H1 (cell line): ENCODE results near the gene IFIT2. TPM values are rescaled to one million over a fixed set of nuclear protein-coding genes. Genes with fewer than 3 reads are reported as not detected.

Experiments used
- CHD7 ChIP-seq: fragments of 300-600 bp; sonication (generic); IDR thresholded peaks from 2 replicates; pipeline ENCODE4 v1.7.1; 2012; ENCODE audit warnings: low read length, moderate library complexity, mild to moderate bottlenecking, inconsistent platforms; ENCODE audit not compliant: insufficient replicate concordance
- CREB1 ChIP-seq: IDR thresholded peaks from 2 replicates; pipeline ENCODE4 v1.6.1; 2012; ENCODE audit warnings: inconsistent platforms
- E2F6 ChIP-seq: IDR thresholded peaks from 2 replicates; pipeline ENCODE4 v1.6.1; 2012; ENCODE audit warnings: inconsistent platforms
- EZH2 ChIP-seq: fragments of 200-600 bp; sonication (generic); IDR thresholded peaks from 2 replicates; pipeline ENCODE4 v1.7.1; 2012; ENCODE audit warnings: low read depth, mild to moderate bottlenecking, moderate library complexity, low read length, inconsistent platforms; ENCODE audit not compliant: severe bottlenecking
- GTF2F1 ChIP-seq: IDR thresholded peaks from 2 replicates; pipeline ENCODE4 v1.6.1; 2012; ENCODE audit warnings: low read depth, low read length, improper control_type of control experiment, borderline replicate concordance
- PHF8 ChIP-seq: fragments of 200-600 bp; sonication (generic); conservative IDR thresholded peaks from 2 replicates; pipeline ENCODE4 v1.7.1; 2012; ENCODE audit warnings: low read depth, mild to moderate bottlenecking, inconsistent platforms, low read length, moderate library complexity
- RAD21 ChIP-seq, 2 experiments: IDR thresholded peaks in 1 of 2; conservative IDR thresholded peaks in 1 of 2; 2 replicates each; pipeline ENCODE4 v1.6.1; 2011; ENCODE audit warnings: low read depth in 2 of 2, low read length in 2 of 2, improper control_type of control experiment in 1 of 2, inconsistent platforms in 1 of 2, mild to moderate bottlenecking in 1 of 2, moderate library complexity in 1 of 2
- SIN3A ChIP-seq, 2 experiments: IDR thresholded peaks in 1 of 2; conservative IDR thresholded peaks in 1 of 2; 2 replicates each; pipeline ENCODE4 v1.6.1; 2011 to 2012; ENCODE audit warnings: low read length in 2 of 2, improper control_type of control experiment in 1 of 2, low read depth in 1 of 2, mild to moderate bottlenecking in 1 of 2
- SIRT6 ChIP-seq: IDR thresholded peaks from one replicate; pipeline ENCODE4 v1.7.1; 2012; ENCODE audit warnings: low read length, inconsistent platforms
- SRF ChIP-seq: IDR thresholded peaks from 2 replicates; pipeline ENCODE4 v1.6.1; 2011; ENCODE audit warnings: mild to moderate bottlenecking, low read depth, low read length, moderate library complexity
- ZNF274 ChIP-seq: IDR thresholded peaks from 2 replicates; pipeline ENCODE4 v1.7.0; 2012; ENCODE audit warnings: low read length, borderline replicate concordance; ENCODE audit errors: extremely low read depth
- polyA plus RNA-seq, 7 experiments: library from polyadenylated mRNA; depleted of rRNA in 3 of 7; stranded (reverse) in 5 of 7; unstranded in 2 of 7; fragments of >200 nt in 5 of 7; fragments of 200-250 nt in 2 of 7; gene quantifications; 1 replicate in 5 of 7; 2 replicates in 1 of 7; 4 replicates in 1 of 7; pipeline versions ENCODE4 v1.2.1 to v1.2.3, GENCODE V29; 2011 to 2013; ENCODE audit warnings: missing spikeins in 2 of 7, mixed read lengths in 2 of 7
- total RNA-seq: library from RNA; stranded (reverse); fragmentation: NEBNext Ultra II Directional; extraction: Animal tissue kit (Norgen Biotek cat#: 25700); gene quantifications from 2 replicates; pipeline ENCODE4 v1.2.1, GENCODE V29; 2021

Gene IFIT2
- total and polyA plus RNA-seq, 2 of the 8 experiments (the other 6 are each of a cell fraction or from before 2014, with no cell fraction given): 0.03 to 0.35 TPM

- TF ChIP-seq CHD7: no peak
- no peak for TF ChIP-seq RAD21 (IDR thresholded peaks at IDR 0.05 in 1 of 2, conservative IDR thresholded peaks at IDR 0.05 in 1 of 2; ENCODE audit: low read depth in 2 of 2, low read length in 2 of 2)
- no peak for TF ChIP-seq ZNF274
- TF ChIP-seq PHF8: no peak
- TF ChIP-seq E2F6: no peak
- TF ChIP-seq SIRT6: no peak
- no peak for TF ChIP-seq SIN3A (conservative IDR thresholded peaks at IDR 0.05 in 1 of 2, IDR thresholded peaks at IDR 0.05 in 1 of 2; ENCODE audit: low read depth in 1 of 2, low read length in 2 of 2)
- TF ChIP-seq CREB1: no peak
- TF ChIP-seq EZH2: no peak
- TF ChIP-seq GTF2F1: no peak
- TF ChIP-seq SRF: no peak
Observed at GRCh38 chr10:89263091-89263490, 38.8 kb upstream of the IFIT2 start (continued).
